ENCODE results near the gene MDH1.
"Not testable (repeated sequence)": the region's sequence is repeated elsewhere in the genome, so short reads cannot be mapped to it uniquely, and the experiment has no call there.

MDH1 gene

DNA sequence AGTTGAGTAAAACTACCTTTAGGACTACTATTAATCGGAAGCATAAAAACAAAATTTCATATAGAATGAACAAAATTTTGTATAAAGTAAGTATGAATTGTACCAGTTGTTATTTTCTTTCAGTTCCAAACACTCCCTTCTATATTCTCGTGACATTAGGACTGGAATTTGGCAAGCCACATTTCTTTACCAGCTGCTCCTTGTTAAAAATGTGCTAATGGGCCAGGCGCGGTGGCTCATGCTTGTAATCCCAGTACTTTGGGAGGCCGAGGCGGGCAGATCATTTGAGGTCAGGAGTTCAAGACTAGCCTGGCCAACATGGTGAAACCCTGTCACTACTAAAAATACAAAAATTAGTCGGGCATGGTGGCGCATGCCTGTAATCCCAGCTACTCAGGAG lies 20.1 kb downstream of the MDH1 start:
- H3K27ac Mint-ChIP-seq; H3K4me3 Mint-ChIP-seq; H3K27me3 Mint-ChIP-seq; H3K9me3 Mint-ChIP-seq (ENCODE audit: low read depth); H3K4me1 Mint-ChIP-seq (ENCODE audit: low read depth); H3K36me3 Mint-ChIP-seq: not testable (repeated sequence)

DNA sequence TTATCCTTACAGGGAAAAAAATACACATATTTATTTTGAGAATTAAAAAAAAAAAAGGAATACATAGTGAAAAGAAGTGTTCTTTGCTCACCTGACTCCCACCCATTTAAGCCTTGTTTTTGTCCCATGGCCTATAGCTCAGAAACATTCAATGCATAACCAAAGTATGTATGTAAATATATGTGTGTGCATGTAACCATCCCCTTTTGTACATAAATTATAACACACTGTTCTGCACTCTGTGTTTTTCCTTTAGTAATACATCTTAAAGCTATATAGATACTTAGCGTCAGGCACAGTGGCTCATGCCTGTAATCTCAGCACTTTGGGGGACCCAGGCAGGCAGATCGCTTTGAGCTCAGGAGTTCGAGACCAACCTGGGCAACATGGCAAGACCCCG lies 21.8 kb downstream of the MDH1 start:
- Mint-ChIP-seq H3K9me3 (ENCODE audit: low read depth) (no peaks in the 10 kb centered on the region), H3K4me3 (no peak overlapping the region), H3K4me1 (ENCODE audit: low read depth) (no peaks in the 10 kb centered on the region), H3K27me3 (peaks cover 6% of the 10 kb centered on the region), H3K27ac (no peak overlapping the region), H3K36me3 (peaks cover 6% of the 10 kb centered on the region)

DNA sequence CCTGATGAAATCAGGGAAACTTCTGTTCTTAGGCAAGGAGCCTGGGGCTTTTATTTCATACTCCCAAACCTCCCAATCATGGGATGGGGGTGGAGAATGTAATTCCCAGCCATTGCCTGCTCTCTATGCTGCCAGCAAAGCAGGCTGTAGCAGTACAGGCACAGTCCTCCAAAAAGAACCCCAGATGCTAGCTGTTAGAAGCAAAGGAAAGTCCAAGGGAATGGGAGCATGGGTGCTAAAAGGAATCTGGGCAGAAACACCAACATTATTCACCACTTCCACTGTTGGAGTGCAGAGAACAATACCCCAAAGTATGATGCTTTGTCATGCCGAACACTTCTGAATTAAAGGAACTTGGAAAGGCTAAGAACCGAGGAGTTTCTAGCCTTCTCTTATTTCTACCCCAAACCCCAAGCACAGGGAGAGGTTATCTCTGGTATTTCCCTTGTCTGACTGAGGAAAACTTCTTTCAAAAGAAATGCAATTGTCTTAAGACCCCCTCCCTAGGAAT lies 24.7 kb downstream of the MDH1 start:
- no peaks in the 10 kb centered on the region for H3K4me1 Mint-ChIP-seq (ENCODE audit: low read depth)
- H3K36me3 Mint-ChIP-seq: peaks cover 1% of the 10 kb centered on the region
- H3K27me3 Mint-ChIP-seq: peaks cover 8% of the 10 kb centered on the region
- H3K27ac Mint-ChIP-seq: no peak overlapping the region
- H3K4me3 Mint-ChIP-seq: no peak overlapping the region
- no peaks in the 10 kb centered on the region for H3K9me3 Mint-ChIP-seq (ENCODE audit: low read depth)

DNA sequence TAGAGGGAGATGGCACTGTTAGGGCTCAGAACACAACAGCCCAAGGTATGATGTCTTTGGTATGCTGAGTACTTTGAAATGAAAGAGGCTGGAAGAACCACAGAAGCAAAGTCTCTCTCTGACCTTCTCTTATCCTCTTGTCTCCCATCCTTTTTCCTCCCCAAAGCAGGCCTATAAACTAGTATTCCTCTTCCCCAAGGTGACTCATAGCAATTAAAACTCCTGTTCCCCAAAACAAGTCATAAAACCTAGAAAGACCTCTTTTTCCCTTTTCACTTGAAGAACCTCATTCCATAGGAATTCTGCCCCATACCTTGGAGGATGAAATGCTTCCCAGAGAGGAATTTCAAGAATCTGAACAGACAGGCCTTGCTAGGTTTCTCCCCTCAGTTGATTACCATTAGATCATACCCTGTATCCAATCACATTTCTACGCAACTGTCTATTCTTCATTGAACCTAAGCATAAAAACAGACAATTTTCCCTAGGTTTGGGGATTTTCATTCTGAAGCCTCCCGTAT lies 25.7 kb downstream of the MDH1 start:
- Mint-ChIP-seq H3K4me1 (ENCODE audit: low read depth) (no peaks in the 10 kb centered on the region), H3K9me3 (ENCODE audit: low read depth) (no peaks in the 10 kb centered on the region), H3K27ac (no peak overlapping the region), H3K4me3 (no peak overlapping the region), H3K27me3 (peaks cover 11% of the 10 kb centered on the region), H3K36me3 (peaks cover 2% of the 10 kb centered on the region)

DNA sequence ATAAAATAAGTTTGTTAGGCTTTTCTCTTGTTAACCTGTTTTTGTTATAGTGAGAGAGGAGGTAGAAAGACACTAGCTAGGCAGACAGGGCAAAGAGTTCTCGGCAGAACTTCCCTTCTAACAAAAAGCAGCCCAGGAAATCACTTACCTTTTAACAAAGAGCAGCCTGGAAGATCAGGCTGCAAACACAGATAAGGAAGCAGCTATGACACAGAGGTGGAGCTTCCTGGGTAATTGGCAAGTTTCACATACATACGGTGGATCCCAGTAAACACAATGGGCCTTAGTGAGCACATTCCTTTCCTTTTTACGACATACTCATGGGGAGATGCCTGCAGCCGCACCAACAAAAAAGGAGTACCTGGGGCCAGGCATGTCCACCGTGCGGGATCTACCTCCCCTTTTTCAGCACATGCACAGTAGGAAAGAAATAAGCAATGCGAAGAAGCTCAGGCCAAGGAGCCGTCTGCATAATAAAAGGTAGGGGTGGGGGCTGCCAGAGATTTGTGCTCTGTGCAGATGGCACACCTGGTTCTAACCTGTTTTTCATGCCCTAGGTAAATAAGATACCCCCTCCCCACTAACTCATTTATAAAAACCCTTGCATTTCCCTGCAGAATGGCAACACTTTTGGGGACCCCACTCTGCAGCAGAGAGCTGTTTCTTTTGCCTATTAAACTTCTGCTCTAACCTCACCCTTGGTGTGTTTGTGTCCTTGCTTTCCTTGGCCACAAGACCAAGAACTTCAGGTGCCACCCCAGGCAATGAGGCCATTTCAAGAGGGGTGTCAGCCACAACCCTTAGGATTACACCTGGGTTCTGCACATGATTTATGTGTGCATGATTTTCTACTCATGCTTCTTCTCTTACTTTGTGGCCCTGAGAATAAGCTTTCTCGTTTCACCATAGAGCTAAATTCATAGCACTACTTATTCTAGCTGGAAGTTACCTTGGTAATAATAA lies 26.5 kb downstream of the MDH1 start:
- peaks cover 11% of the 10 kb centered on the region for H3K27me3 Mint-ChIP-seq
- peaks cover 2% of the 10 kb centered on the region for H3K36me3 Mint-ChIP-seq
- no peak overlapping the region for H3K4me3 Mint-ChIP-seq
- no peak overlapping the region for H3K27ac Mint-ChIP-seq
- H3K9me3 Mint-ChIP-seq (ENCODE audit: low read depth): no peaks in the 10 kb centered on the region
- H3K4me1 Mint-ChIP-seq (ENCODE audit: low read depth): no peaks in the 10 kb centered on the region

DNA sequence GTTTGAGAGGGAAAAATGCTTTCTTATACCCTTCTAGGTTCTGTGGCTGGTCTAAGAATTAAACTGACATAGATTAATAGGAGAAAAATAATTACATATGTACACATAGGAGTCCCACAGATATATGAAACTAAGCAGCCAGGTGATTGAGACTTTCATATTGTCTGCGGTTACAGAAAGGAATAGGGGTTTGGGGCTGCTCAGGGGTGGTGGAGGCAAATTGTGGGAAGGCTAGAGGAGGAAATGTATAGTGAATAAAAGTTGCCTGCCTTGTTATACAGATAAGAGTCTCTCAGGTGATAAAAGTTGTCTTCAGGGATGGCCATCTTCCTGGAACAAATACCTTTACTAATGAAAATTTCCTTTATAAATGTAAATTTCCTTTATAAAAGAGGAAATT lies 28.6 kb downstream of the MDH1 start:
- Mint-ChIP-seq H3K4me3 (no peak overlapping the region), H3K9me3 (ENCODE audit: low read depth) (no peaks in the 10 kb centered on the region), H3K27ac (no peak overlapping the region), H3K4me1 (ENCODE audit: low read depth) (no peaks in the 10 kb centered on the region), H3K27me3 (peaks cover 11% of the 10 kb centered on the region), H3K36me3 (peaks cover 2% of the 10 kb centered on the region)

DNA sequence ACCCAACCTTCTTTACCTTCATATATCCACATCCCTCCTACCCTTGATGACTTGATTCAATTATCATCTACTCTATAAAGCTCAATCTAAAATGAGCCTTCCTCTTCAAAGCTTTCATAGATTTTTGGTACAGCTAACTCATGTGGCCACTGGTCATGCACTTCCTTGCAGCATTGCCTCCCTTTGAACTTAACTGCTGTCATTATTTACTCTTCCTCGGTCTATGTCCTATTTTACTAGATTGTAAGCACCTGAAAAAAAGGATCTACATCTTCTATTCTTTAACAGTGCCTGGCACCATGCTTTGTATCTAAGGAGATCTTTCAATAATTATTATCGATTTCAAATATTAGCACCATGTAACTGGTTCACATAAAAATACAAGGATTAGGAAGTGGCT lies 30.6 kb downstream of the MDH1 start:
- H3K4me3 Mint-ChIP-seq: no peak overlapping the region
- H3K36me3 Mint-ChIP-seq: peaks cover 2% of the 10 kb centered on the region
- H3K4me1 Mint-ChIP-seq (ENCODE audit: low read depth): no peaks in the 10 kb centered on the region
- peaks cover 8% of the 10 kb centered on the region for H3K27me3 Mint-ChIP-seq
- no peaks in the 10 kb centered on the region for H3K9me3 Mint-ChIP-seq (ENCODE audit: low read depth)
- no peak overlapping the region for H3K27ac Mint-ChIP-seq

DNA sequence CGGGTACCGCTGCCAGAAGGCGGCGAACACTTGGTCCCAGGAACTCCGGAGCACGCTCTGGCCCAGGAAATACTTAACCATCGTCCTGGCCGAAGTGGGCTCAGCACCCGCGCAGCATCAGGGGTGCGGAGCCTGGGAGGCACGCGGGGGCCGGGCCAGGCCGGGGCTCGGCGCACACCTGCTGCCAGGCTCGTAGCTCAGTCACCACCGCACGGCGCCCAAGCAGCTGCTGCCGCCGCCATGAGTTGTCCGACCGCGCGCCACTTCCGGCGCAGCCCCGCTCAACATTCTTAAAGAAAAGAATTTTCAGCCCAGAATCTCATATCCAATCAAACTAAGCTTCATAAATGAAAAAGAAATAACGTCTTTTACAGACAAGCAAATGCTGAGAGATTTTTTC lies 34.0 kb downstream of the MDH1 start:
- Mint-ChIP-seq H3K4me1 (ENCODE audit: low read depth) (peaks cover 2% of the 10 kb centered on the region), H3K36me3 (peaks cover 2% of the 10 kb centered on the region), H3K27ac (no peak overlapping the region), H3K4me3 (no peak overlapping the region), H3K27me3 (peaks cover 5% of the 10 kb centered on the region), H3K9me3 (ENCODE audit: low read depth) (peaks cover 3% of the 10 kb centered on the region)

DNA sequence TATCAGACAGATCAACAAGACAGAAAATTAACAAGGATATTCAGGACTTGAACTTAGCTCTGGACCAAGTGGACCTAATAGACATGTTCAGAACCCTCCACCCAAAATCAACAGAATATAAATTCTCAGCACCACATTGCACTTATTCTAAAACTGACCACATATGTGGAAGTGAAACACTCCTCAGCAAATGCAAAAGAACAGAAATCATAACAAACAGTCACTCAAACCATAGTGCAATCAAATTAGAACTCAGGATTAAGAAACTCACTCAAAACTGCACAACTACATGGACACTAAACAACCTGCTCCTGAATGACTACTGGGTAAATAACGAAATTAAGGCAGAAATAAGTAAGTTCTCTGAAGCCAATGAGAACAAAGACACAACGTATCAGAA lies 35.0 kb downstream of the MDH1 start:
- H3K4me3 Mint-ChIP-seq; H3K9me3 Mint-ChIP-seq (ENCODE audit: low read depth); H3K36me3 Mint-ChIP-seq; H3K4me1 Mint-ChIP-seq (ENCODE audit: low read depth); H3K27me3 Mint-ChIP-seq; H3K27ac Mint-ChIP-seq: not testable (repeated sequence)

DNA sequence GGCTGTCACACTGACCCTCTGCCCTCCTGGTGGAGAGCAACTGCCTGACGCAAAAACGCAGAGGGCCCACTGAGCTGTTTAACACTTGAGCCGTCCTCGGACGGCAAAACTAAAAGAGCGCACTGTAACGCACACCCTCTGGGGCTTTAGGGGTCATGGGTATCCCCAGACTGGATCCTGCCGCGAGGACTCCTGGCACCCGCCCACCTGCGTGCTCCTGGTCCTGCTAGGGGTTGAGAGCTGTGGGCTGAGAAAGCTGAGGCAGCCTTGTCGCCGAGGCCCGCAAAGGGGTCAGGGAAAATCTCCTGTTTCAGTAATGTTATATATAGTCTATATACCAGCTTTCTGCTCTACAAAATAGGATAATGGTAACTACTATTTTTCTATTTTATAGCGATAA lies 39.1 kb downstream of the MDH1 start:
- Mint-ChIP-seq H3K9me3 (ENCODE audit: low read depth) (peaks cover 23% of the 10 kb centered on the region), H3K27ac (no peak overlapping the region), H3K4me1 (ENCODE audit: low read depth) (peaks cover 2% of the 10 kb centered on the region), H3K4me3 (no peak overlapping the region), H3K36me3 (peaks cover 20% of the 10 kb centered on the region), H3K27me3 (peaks cover 1% of the 10 kb centered on the region)

DNA sequence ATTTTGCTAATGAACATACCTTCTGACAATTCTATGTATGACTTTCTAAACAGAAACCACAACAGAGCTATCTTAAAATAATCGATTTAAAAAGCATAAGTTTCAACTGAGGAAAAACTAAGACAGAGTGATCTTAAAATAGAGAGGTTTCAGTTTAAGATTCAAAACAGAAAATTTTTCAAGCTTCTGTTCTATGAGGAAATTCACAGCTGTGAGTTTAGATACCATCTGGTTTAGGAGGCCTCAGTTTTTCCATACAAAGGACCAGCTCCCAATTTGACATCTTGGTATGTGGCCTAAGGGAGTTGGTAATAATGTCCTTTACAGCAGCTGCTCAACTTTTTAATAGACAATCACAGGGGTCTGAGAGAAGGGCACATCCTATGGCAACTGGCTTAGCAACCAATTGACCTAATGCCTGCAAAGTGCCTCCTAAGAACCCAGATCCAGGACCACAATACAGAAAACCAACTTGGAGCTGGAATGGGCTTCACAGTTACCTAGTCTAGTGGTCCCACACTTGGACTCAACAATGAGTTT lies 39.7 kb downstream of the MDH1 start:
- Mint-ChIP-seq H3K36me3 (peaks cover 22% of the 10 kb centered on the region), H3K27me3 (peaks cover 1% of the 10 kb centered on the region)

DNA sequence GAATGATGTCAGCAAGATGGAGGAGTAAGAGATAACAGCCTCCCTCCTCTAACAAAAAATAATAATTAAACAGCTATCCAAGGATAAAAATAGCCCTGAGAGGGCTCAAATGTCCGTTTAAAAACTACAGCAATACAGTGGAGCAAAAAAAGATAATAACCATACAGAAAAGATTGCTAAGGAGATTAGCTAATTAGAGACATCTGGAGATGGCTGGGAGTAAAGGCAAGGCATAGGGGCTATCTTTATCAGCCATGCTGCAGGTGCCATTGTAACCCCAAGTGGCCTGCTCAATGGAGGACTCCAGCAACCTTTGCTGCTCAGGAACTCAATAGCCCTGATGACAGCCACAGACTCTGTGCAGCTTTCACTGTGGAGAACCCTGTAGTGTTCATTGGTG lies 42.7 kb downstream of the MDH1 start:
- Mint-ChIP-seq H3K27me3 (peaks cover 3% of the 10 kb centered on the region), H3K4me1 (ENCODE audit: low read depth) (no peaks in the 10 kb centered on the region), H3K9me3 (ENCODE audit: low read depth) (peaks cover 55% of the 10 kb centered on the region), H3K4me3 (no peak overlapping the region), H3K27ac (no peak overlapping the region), H3K36me3 (peaks cover 33% of the 10 kb centered on the region)

More for the DNA sequence above, 39.7 kb downstream of the MDH1 start:
- Mint-ChIP-seq H3K4me1 (ENCODE audit: low read depth) (peaks cover 2% of the 10 kb centered on the region), H3K9me3 (ENCODE audit: low read depth) (peaks cover 29% of the 10 kb centered on the region), H3K27ac (no peak overlapping the region), H3K4me3 (no peak overlapping the region)

DNA sequence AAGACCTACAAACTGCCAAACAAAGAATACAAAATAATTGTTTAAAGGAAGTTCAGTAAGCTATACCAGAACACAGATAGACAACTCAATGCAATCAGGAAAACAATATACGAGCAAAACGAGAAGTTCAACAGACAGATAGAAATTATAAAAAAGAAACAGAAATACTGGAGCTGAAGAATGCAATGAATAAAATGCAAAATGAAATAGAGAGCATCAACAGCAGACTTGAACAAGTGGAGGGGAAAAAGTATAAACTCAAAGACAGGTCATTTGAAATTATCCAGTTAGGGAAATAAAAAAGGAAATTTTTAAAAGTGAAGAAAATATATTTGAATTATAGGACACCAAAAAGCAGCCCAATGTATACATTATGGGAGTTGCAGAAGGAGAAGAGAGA lies 43.6 kb downstream of the MDH1 start:
- no peak overlapping the region for H3K4me3 Mint-ChIP-seq
- H3K27me3 Mint-ChIP-seq: peaks cover 3% of the 10 kb centered on the region
- H3K27ac Mint-ChIP-seq: no peak overlapping the region
- H3K9me3 Mint-ChIP-seq (ENCODE audit: low read depth): peaks cover 53% of the 10 kb centered on the region
- H3K36me3 Mint-ChIP-seq: peaks cover 33% of the 10 kb centered on the region
- no peaks in the 10 kb centered on the region for H3K4me1 Mint-ChIP-seq (ENCODE audit: low read depth)

DNA sequence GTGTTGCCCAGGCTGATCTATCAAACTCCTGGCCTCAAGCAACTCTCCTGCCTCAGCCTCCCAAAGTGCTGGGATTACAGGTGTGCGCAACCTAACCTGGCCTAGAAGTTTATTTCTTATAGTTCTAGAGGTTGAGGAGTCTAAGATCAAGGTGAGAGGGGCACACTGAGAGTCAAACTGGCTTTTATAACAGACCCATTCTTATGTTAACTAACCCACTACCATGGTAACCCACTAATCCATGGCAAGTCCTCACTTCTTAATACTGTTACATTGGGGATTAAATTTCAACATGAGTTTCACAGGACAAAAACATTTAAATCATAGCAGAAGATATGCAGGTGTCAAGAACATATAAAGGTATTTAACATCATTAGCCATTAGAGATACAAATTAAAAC lies 50.6 kb downstream of the MDH1 start:
- peaks cover 4% of the 10 kb centered on the region for H3K27me3 Mint-ChIP-seq
- no peaks in the 10 kb centered on the region for H3K4me1 Mint-ChIP-seq (ENCODE audit: low read depth)
- H3K9me3 Mint-ChIP-seq (ENCODE audit: low read depth): peaks cover 21% of the 10 kb centered on the region
- H3K27ac Mint-ChIP-seq: no peak overlapping the region
- peaks cover 7% of the 10 kb centered on the region for H3K36me3 Mint-ChIP-seq
- H3K4me3 Mint-ChIP-seq: no peak overlapping the region

DNA sequence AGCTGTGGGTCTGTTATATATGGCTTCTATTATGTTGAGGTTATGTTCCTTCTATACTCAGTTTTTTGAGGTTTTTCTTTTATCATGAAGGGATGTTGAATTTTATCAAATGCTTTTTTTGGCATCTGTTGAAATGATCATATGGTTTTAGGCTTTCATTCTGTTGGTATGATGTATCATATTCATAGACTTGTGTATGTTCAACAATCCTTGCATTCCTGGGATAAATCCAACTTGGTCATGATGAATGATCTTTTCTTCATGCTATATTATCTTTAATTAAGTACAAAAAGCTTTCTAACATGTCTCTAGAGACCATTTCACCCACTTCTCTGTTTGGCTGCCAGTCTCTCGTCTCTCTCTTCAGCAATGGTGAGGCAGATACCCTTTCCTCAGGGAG lies 54.2 kb downstream of the MDH1 start:
- Mint-ChIP-seq H3K27me3 (peaks cover 5% of the 10 kb centered on the region), H3K27ac (no peak overlapping the region), H3K4me3 (no peak overlapping the region)

More for the DNA sequence above, 54.2 kb downstream of the MDH1 start:
- Mint-ChIP-seq H3K4me1 (ENCODE audit: low read depth) (no peaks in the 10 kb centered on the region), H3K9me3 (ENCODE audit: low read depth) (peaks cover 9% of the 10 kb centered on the region), H3K36me3 (no peaks in the 10 kb centered on the region)
